Activated naive CD4-positive, alpha-beta T cell (primary cell): ENCODE measurements around the gene TMEM52B.
"Not testable (repeated sequence)": the region's sequence is repeated elsewhere in the genome, so short reads cannot be mapped to it uniquely, and the experiment has no call there.

Source experiments
- DNase-seq, 4 experiments: peaks; one replicate each; lab custom pipeline; 2025; lab: John Stamatoyannopoulos, UW

The TMEM52B gene

GRCh38 chr12:10171973-10172728 lies 6.7 kb upstream of the TMEM52B start, which contains the start of gene OLR1:
Gene OLR1 (minus strand): TSS chr12:10172132. CDS start chr12:10172077, 55 bp downstream.
- no peak for DNase-seq

DNA sequence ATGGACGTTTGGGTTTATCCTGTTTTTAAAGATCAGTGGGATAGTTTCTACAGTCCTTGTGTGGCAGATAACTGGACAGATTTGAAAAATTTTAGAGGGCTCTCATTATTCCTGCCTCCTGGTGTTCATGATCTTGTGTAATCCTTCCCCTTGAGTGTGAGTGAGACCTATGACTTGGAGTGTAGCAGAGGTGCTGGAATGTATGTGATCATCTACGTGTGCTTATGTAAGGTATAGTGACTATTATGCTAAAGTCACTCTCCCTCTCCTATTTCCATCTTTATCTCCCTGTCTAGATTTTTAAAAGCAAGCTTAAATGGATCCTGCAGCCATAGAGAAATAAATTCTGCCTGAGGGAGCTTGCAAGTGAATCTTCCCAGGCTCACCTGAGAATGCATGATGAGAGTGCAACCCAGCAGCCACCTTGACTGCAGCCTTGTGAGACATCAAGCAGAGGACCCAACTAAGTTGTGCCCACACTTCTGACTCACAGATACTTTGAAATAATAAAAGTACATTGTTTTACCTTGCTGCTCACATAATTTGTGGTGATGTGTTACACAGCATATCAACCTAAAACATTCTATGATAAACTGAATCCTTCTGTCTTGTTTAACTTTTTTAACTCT lies 3.7 kb upstream of the TMEM52B start:
- no peak for DNase-seq

DNA sequence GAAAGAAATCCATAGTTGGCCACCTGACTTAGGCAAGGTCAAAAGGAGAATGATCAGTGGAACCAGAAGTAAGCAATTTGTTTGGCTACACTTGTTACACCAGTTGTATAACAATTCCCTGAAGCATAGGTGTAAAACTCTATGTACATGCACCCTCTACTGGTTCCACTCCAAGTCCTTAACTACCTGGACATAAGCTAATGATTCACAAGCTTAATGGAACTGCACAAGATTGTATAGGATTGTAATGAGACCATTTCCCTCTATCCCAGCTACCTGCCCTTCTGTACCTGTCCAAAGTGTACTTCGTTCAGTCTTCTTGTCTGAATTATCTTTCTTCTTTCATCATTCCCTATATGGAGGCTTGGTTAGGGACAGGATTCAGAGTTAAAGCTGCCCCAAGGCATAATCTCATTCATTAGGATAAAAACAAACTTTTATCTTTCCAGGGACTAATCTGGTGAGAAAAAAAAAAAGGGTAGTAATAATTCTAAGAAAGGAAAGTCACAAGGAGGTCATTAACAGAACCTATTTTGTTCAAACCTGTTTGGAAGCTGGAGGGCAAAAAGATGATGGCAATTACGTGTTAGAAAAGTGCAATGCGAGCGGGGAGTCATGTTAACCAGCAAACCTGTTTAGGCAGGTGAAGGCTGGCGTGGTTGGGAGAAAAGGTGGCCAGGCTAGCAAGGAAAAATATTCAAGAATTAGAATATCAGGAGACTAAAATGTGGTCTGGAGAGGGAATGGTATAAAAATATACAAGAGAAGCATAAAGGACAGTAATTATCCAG lies 2.8 kb upstream of the TMEM52B start:
- no peak for DNase-seq

DNA sequence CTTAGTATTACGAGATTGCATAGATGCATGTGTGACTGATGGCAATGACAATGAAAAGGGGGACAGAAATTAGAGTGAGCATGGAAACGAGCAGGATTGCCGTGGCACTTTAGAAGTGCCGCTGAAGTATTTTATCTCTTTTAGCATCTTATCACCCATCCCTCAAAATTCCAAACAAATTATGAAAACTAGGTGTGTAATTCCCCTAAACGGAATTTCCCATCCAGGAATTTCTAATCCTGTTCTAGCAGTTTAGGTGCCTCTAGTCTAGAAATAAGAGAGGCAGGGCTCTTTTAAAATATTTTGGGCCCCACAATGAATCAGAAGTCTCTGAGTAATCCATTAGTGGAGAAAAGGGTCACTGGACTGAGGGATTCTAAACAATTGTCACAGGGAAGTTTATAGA lies 947 bp downstream of the TMEM52B start:
- no peak for DNase-seq

DNA sequence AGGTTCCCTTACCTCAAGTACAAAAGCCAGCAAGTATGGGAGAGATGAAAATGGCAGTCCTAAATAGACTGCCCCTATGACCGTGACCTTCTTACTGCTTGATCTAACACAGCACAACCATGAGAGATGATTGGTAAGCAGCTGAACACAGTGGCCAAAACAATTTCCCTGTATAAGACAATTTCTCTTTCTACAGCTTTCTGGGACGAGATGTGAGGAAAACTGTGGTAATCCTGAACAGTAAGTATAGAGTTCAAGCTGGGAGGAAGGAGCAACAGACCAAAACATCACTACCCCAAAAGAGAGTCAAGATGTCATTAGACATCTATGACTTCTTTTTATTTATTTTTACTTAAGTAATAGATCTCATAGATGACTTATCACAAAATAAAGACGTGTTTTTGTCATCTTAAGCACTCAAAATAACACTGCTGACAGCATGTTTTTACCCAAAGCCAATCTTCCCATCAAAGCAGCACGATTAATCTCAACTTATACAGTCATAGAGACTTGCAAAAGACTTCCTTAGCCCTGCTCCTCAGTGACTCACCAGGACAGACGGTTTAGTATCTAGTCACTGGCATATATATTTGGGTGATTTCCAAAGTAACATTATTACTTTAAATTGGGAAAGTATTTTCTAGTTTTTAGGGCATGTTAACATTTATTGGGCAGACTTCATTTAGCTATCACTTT lies 3.7 kb downstream of the TMEM52B start:
- no peak for DNase-seq

GRCh38 chr12:10184261-10184843 lies 5.5 kb downstream of the TMEM52B start:
- no peak for DNase-seq

DNA sequence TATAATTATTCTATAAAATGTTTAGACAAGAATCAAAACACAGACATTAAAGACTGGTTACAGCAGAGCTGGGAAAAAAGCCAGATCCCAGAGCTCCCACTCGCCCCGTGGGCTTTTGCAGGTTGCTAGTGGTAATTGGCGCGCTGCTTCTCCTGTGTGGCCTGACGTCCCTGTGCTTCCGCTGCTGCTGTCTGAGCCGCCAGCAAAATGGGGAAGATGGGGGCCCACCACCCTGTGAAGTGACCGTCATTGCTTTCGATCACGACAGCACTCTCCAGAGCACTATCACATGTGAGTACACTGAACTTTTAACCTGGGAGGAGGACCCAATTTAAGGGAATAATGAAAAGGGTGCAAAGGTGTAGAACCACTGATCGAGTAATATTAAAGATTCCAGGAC lies 7.5 kb downstream of the TMEM52B start:
- DNase-seq, result no peak

DNA sequence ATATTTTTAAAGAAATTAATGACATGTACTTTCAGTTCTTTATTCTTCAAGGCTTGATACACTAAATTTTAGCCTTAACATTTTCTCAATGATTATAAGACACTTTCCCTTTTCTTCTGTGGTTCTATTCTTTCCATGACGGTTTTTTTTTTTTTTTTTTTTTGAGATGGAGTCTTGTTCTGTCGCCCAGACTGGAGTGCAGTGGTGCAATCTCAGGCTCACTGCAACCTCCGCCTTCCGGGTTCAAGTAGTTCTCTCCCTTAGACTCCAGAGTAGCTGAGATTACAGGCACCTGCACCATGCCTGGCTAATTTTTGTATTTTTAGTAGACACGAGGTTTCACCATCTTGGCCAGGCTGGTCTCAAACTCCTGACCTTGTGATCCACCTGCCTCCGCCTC lies 8.1 kb downstream of the TMEM52B start:
- DNase-seq, result not testable (repeated sequence)

- no peak for DNase-seq
These were observed 10.8 kb downstream of the TMEM52B start for GRCh38 chr12:10189653-10190052.

DNA sequence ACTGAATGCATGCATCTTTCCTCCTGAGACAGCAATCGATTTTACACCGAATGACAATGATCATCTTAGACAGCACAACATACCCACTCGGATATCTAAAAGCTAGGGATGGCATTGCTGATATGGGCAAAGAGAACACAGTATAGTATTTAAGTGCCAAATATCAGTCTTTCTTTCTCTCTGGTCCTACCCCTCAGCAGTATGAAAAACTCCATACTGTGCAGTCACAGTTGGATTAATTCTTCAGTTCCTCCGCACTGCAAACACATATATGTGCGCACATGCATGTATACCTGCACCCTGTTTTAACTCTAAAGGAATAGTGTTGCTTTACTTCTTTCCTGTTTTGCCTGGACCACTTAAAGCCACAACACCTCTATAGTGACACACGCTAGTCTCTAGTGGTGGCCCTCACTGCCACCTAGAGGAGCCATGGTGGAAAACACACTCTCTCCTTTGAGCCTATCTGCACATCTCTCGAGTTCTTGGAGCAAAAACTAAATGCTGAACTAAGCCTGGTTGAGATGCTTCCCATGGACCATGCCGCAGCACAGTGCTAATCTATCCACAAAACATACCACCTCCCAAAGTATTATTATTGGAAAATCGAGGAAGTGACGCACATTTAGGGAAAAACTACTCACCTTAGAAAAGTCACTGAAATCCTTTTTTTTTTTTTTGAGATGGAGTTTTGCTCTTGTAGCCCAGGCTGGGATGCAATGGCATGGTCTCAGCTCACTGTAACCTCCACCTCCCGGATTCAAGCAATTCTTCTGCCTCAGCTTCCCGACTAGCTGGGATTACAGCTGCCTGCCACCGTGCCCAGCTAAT lies 11.9 kb downstream of the TMEM52B start:
- peak in 2 of 4 experiments; percentile 8 to 23 for DNase-seq

DNA sequence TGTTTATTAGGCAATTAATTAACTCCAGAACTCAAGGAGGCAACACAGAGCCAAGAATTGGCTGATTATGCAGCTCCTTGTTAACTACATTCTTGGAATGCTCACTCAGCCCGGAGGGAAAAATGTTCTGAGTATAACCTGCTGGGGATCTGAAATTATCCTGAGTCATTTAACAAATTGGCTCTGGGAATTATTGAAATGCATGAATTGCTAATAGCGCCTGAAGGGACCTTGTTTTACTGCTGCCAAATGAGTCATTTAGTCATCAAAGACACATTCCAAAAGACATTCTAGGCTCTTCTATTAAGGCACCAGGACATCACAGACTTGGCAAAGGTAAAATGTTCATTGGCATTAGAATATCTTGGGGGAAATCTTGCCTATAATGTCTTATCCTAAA lies 13.0 kb downstream of the TMEM52B start:
- DNase-seq, result no peak

DNA sequence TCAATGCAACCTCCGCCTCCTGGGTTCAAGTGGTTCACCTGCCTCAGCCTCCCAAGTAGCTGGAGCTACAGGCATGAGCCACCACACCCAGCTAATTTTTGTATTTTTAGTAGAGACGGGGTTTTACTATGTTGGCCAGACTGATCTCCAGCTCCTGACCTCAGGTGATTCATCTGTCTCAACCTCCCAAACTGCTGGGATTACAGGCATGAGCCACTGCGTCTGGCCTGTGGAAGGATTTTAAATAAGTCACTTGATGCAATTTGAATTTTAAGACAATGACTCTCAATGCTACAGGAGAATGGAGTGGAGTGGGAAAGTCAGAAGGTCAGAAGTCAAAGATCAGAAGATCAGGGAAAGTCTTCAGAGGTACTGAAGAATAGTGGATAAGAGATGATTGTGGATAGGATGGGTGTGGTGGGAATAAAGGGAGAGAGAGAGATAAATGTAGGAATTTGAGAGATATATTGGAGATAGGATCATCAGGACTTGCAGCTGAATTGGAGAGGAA lies 15.4 kb downstream of the TMEM52B start:
- no peak for DNase-seq

DNA sequence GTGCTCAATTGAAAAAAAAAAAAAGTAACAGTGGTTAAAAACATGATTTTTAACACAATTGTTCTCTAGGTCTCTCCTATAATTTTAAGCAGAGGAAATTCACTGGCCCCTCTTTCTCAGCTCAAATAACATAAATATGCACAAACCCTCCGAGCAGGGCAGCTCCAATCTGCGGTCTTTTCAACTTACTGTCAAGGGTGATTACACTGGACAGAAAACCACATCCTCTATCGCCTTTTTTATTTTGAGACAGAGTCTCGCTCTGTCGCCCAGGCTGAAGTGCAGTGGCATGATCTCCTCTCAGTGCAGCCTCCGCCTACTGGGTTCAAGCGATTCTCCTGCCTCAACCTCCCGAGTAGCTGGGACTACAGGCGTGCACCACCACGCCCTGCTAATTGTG lies 17.4 kb downstream of the TMEM52B start:
- no peak for DNase-seq

GRCh38 chr12:10197879-10198278 lies 19.0 kb downstream of the TMEM52B start:
- no peak for DNase-seq

GRCh38 chr12:10204495-10204894 lies 25.7 kb downstream of the TMEM52B start:
- not testable (repeated sequence) for DNase-seq

GRCh38 chr12:10205220-10205807 lies 26.5 kb downstream of the TMEM52B start:
- DNase-seq, result no peak

GRCh38 chr12:10207136-10207535 lies 28.3 kb downstream of the TMEM52B start:
- no peak for DNase-seq

DNA sequence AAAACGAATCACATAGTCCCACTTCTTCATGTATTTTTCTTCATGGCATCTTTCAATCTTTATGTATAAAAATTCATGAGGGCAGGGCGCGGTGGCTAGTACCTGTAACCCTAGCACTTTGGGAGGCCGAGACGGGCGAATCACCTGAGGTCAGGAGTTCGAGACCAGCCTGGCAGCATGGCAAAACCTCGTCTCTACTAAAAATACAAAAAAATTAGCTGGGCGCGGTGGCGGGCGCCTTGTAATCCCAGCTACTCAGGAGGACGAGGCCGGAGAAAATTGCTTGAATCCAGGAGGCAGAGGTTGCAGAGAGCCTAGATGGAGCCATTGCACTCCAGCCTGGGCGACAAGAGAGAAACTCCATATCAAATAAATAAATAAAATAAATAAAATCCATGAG lies 31.4 kb downstream of the TMEM52B start:
- no peak for DNase-seq

GRCh38 chr12:10211101-10211939 lies 32.5 kb downstream of the TMEM52B start:
- DNase-seq, result no peak
